GM21529 (cell line): ENCODE data around the gene NT5DC4.

Experiments
- ATAC-seq: cut with Tn5 transposase; IDR thresholded peaks from one replicate; pipeline ENCODE4 v1.9.1; 2021; ENCODE audit not compliant: unreplicated experiment

NT5DC4 gene

GRCh38 chr2:112720785-112721184, at the start of gene NT5DC4:
Gene NT5DC4, plus strand, starts transcription at chr2:112721020. Its CDS starts 60 bp downstream, at chr2:112721080.
- ATAC-seq, result no peak

GRCh38 chr2:112671801-112672200, 49.0 kb upstream of the NT5DC4 start:
- no peak for ATAC-seq

- ATAC-seq, result no peak
Observed at GRCh38 chr2:112673008-112673407, 47.8 kb upstream of the NT5DC4 start.

- ATAC-seq, result no peak
Observed at GRCh38 chr2:112674229-112674628, 46.6 kb upstream of the NT5DC4 start.

GRCh38 chr2:112679484-112679883, 41.3 kb upstream of the NT5DC4 start:
- no peak for ATAC-seq

- no peak for ATAC-seq
Observed at GRCh38 chr2:112680666-112681101, 40.1 kb upstream of the NT5DC4 start.

GRCh38 chr2:112682101-112682500, 38.7 kb upstream of the NT5DC4 start:
- ATAC-seq, result no peak

GRCh38 chr2:112683550-112684414, 37.0 kb upstream of the NT5DC4 start:
- no peak for ATAC-seq

GRCh38 chr2:112684415-112684775, 36.4 kb upstream of the NT5DC4 start:
- no peak for ATAC-seq

- ATAC-seq, result no peak
Observed at GRCh38 chr2:112685271-112685884, 35.4 kb upstream of the NT5DC4 start.

- peak; percentile 49 for ATAC-seq
Observed at GRCh38 chr2:112686348-112687217, 34.2 kb upstream of the NT5DC4 start.

GRCh38 chr2:112687522-112687921, 33.3 kb upstream of the NT5DC4 start:
- no peak for ATAC-seq

- ATAC-seq, result no peak
Observed at GRCh38 chr2:112688086-112688880, 32.5 kb upstream of the NT5DC4 start.

GRCh38 chr2:112690853-112691401, 29.9 kb upstream of the NT5DC4 start:
- peak; percentile 51 for ATAC-seq

- no peak for ATAC-seq
Observed at GRCh38 chr2:112691881-112692281, 28.9 kb upstream of the NT5DC4 start.

- no peak for ATAC-seq
Observed at GRCh38 chr2:112692495-112692911, 28.3 kb upstream of the NT5DC4 start.

- no peak for ATAC-seq
Observed at GRCh38 chr2:112692918-112693317, 27.9 kb upstream of the NT5DC4 start.

GRCh38 chr2:112693596-112693995, 27.2 kb upstream of the NT5DC4 start:
- ATAC-seq, result no peak

GRCh38 chr2:112694182-112694581, 26.6 kb upstream of the NT5DC4 start:
- no peak for ATAC-seq

- ATAC-seq, result no peak
Observed at GRCh38 chr2:112698834-112699515, 21.8 kb upstream of the NT5DC4 start.
